HG03045 (cell line): ENCODE results near the gene NDUFS7.
A peak's percentile ranks its signal among the peaks of the same experiment; 100 is the strongest.

Source experiments
- ATAC-seq: cut with Tn5 transposase; IDR thresholded peaks from one replicate; pipeline ENCODE4 v1.9.1; 2021; ENCODE audit warnings: mild to moderate bottlenecking, moderate library complexity; ENCODE audit not compliant: unreplicated experiment

The NDUFS7 gene

DNA sequence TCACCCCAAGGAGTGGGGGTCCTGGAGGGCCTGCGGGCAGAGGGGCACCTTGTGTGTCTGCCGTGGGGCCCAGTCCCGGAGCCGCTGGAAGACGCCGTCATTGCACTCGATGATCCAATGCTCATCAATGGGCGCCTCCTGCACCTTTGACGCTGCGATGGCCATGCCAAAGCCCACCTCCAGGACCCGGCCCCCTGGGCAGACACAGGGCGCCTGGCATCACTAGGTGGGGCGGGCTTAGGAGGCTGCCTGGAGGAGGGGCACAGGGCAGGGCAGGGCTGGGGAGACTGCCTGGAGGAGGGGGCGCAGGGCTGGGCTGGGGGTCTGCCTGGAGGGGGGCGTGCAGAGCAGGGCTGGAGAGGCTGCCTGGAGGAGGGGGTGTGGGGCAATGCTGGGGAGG is 16.0 kb downstream of the NDUFS7 start:
- no peak for ATAC-seq

- no peak for ATAC-seq
Measured at GRCh38 chr19:1400281-1401137, 16.8 kb downstream of the NDUFS7 start.

DNA sequence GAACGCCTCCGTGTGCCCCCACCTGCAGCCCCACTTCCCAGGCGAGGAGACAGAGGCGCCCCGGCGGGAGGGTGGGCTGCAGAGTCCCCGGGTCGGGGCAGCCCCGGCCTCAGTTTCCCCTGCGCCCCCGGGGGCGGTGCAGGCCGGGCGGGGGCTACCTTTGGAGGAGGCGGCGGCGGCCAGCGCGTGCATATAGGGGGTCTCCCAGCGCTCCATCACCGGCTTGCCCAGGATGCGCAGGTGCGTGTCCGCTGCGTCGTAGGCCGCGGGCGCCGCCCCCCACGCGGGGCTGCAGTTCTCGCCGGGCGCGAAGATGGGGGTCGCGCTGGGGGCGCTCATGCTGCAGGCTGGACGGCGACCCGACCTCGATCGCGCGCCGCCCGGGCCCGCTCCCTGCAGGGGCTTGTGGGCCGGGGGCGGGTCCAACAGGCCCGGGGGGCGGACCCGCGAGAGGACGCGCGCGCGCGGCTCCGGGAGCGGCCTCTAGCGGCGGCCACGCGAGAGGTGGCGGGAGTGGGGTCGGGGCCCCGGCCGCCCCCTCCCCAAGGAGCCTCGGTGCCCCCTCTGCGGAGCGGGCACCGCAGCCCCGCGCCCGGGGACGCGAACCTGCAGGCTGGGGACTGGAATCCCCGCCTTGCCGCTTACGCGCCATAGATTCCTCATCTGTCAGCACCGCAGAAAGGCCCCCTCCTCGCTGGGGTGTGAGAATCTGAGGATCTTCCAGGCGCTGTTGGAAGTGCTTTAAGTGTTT is 17.6 kb downstream of the NDUFS7 start, which contains the start of gene GAMT:
Gene GAMT, minus strand, starts transcription at position 405 of the 751 bp plus-strand sequence. Its CDS starts 66 bp downstream, at position 339.
- ATAC-seq, result no peak

GRCh38 chr19:1401889-1402217 is 18.1 kb downstream of the NDUFS7 start:
- ATAC-seq, result no peak

DNA sequence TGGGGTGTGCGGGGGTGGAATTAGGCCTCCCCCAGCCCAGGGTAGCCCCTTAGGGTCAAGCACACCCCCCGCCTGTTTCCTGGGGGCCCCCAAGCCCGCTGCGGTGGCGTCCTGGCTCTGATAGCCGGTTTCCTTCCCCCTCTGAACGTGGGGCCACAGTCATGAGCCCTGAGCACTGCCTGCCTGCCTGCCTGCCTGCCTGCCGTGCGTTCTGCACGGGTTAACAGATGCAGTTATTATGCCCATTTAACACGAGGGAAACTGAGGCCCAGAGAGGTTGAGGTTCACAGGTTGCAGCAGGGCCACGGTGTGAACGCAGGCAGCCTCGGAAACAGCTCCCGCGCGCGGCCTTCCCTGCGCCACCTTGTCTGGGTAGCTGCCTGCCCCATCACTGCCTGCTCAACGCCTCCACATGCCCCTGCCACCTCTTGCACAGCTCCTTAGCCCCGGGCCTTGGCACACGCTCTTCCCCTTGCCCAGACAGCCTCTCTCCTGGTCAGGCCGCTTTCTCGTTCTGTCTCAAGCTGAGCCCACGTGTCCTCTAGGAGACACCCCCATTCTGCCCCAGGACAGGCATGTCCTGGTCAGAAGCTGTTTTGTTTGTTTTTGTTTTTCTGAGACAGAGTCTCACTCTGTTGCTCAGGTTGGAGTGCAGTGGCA is 18.8 kb downstream of the NDUFS7 start:
- no peak for ATAC-seq

DNA sequence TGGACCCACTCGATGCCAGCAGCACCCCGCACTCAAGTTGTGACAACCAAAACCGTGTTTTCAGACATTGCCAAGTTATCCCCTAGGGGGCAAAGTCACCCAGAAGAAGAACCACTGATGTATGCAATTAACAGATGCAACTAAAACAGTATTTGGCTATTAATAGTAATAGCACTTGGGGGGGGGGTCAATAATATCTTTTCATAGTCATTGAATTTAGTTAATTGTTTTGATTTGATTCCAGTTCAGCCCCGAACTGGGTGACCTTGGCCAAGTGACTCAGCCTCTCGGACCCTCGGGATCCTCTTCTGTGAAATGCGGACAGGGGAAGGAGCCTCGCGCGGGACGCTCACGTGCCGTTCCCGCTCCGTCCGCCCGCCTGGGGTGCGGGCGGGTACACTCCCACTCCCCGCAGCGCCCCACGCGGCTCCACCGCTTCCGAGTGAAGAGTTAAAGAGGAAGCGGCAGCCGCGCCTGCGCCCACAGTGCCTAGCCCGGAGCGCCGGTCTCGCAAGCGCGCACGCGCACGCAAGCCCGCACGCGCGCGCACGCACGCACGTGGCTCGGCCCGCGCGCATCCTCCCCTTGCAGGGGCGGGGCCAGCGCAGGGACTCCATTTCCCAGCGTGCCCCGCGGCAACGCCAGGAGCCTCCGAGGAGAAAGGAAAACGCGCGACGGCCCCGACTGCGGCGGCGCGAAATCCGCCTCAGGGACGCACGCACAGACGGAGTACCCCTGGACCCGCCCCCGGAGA is 23.2 kb downstream of the NDUFS7 start:
- ATAC-seq, result peak; percentile 73

DNA sequence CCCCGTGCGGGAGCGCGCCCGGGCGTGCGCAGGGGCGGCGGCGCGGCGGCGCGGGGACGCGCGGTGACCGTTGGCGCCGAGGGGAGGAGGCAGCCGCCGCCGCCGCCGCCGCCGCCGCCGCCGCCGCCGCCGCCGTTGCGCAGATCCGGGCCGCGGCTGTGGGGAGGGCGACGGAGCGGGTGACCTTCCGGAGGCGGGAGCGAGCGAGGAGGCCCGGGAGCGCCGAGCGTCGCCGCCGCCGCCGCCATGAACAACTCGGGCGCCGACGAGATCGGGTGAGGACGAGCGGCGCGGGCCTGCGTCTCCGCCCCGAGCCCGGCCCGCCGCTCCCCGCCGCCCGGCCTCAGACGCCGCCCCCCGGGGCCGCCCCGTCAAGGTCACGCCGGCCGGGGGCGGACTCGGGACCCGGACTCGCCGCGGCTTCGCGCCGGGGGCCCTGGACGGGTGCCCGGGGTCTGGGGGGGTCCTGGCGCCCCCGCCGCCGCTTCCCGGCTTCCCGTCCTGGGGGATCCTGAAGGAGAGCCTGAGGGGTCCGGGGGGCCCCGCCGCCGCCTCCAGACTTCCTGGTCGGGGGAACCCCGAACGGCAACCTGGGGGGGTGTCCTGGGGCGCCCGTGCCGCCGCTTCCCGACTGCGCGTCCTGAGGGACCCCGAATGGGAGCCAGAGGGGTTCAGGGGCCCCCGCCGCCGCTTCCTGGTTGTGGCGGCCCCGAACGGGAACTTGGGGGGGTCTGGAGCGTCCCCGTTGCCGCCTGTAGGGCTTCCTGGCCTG is 24.0 kb downstream of the NDUFS7 start, which contains the start of gene DAZAP1:
Gene DAZAP1, plus strand, starts transcription at position 59 of the 772 bp plus-strand sequence. Its CDS starts 188 bp downstream, at position 247.
- ATAC-seq, result peak; percentile 30

DNA sequence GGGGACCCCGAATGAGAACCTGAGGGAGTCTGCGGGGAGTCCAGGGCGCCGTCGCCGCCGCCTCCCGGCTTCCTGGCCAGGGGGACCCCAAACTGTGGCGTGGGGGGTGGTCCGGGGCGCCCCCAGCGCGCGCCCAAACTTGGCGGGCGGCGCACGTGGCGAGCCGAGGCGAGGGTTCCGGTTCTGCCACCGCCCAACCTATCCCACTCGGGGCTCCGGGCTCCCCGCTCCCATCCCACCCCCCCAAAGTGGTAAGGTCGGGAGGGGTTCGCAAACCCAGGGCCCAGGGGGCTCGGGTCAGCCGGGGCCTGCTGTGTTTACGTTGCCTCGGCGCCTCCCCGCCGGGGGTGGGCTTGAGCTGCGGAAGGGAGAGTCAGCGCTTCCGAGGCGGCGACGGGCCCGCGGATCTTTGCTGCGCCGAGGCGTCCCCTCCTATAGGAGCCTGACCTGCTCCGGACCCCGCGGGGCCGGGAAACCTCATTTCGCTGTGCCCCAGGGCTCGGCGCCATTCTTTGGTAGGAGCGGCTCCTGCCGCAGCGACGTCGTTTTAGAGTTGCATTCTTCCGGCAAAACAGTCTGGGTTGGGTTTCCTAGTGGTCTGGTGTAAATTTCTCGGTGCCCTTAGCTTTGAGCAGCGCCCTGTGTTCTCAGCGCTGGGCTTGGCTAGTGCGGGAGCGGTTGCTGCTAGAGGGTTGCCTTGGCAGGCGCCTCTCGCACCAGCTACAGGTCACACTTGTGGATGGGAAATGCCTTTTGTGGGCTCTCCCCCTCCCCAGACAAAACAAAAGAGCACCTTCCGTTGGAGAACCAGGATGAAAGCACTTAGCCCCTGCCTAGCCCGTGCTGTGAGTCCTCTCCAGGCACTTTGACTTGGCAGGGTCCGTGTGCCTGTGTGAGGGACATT is 24.8 kb downstream of the NDUFS7 start:
- peak; percentile 3 for ATAC-seq

DNA sequence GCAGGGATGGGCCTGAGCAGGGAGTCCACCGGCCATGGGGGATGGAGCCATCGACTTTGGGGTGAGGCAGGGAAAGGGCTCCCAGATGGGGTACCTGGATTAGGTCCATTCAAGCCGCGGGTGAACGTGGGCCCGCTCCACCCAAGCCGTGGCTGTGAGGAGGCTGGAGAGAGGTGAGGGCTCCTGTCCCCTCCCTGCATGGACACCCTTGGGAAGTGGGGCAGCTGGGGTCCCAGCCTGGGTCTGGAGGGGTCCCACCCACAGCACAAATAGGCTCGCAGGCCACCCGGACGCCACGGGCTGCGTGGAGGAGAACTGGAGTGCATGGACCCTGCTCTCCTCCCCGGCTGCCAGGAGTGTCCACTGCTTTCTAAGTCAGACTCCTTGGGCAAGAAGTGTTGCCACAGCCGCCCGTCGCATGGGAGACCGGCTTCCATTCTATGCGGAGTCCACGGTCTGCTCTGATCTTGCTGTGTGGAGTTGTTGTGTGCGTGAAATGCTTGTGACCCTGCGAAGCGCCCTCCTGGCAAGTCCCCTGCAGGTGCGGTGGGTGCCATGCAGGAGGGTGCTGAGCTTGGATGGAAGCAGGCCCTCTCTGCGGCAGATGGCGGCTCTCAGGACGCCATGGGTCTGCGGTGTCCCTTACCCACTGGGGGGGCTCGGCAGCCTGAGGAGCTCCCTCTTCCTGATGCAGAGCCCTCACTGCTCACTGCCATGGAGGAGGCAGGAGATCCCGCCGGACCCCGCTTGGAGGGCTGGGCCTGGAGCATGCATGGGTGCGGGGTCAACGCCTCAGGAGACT is 25.7 kb downstream of the NDUFS7 start:
- no peak for ATAC-seq

DNA sequence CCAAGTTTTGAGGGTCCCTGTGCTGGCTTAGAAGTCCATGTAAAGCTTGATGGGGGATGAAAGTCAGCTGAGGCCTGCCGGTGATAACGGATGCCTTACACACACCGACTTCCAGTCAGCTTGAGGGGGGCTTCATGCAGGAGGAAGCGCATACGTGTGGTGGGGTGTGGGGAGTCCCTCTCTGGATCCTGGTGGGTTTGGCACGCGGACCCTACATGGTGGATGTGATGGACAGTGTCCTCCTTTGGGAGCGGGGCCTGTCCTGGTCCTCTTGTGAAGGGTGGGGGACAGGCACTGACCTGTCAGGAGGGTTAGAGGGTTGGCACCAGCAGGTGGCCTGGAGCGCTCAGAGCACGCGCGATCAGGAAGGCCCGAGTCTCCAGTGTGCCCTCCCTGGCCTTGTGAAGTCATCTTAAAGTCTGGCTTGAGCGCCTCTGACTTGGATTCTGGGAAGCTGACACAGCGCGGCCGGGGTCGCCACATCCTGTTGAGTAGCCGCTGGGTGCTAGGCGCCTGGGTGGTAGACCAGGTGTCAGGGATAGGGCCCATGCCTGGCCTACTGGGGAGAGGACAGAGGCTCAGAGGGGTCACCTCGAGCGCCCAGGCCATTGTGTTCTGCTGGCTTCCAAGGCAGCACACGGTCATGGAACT is 26.6 kb downstream of the NDUFS7 start:
- ATAC-seq, result no peak

- no peak for ATAC-seq
Measured at GRCh38 chr19:1410789-1411188, 27.1 kb downstream of the NDUFS7 start.

DNA sequence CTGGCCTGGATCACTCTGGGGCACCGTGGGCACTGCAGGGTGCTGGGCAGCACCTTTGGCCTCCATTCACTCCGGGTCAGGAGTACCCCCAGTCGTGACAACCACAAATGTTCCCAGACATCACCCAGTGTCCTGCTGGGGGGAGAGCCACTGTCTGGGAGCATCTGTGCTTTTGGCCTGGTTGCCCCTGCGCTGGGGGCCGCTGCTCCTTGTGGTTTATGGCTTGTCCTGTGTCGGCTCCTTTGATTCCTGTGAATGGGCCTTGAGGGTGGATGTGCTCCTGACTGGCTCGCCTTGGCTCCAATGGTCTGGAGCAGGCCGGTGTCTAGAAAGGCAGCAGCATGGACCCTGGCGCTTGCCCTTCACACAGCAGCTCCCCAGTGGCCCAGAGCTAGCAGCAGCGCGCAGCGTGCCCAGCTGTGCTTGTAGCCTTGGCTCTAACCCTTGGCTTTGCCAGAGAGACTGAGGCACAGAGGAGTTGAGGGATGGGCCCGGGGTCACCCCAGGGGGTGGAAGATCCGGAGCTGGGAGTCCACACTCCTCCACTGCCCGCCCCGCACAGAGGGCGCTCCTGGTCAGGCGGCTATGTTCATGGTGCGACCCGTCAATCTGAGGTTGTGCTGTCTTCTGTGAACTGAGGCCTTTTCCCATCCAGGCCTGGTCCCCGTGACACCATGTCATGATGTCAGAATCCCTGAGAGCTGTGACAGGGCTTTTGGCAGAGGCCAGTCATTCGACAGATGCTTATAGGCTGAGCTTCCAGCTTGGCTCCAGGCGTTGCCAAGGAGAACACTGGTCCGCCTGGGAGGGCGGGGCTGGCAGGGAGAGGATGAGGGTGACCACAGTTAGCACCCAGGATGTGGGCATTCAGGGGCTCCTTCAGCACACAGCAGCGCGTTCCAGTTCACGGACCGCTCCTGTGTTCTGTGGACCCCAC is 27.8 kb downstream of the NDUFS7 start:
- ATAC-seq, result no peak

DNA sequence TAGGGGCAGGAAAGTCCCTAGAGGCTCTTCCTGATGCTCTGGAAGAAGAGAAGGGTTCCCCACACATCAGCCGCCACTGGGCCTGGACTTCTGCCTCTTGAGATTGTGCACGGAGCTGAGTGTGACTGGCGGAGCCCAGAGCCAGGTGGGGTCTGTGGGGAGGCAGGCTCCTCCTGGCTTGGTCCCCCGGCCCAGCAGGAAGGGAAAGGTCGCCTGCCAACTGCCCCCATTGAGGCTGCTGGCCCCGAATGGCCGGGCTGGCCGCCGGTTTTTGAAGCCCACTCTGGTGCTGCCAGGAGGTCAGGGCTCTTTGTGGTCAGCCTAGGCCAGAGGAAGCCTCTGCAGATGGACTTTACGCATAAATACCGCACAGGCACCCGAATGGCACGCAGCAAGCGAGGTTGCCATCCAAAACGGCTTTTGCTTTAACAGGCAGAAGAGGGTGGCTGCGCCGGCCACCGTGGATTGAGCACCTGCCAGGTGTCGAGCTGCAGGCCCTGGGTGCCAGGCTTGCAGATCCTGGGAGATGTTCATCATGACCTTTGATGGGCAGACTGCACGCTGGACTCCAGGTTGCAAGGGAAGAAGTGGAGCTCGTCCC is 28.7 kb downstream of the NDUFS7 start:
- ATAC-seq, result no peak

DNA sequence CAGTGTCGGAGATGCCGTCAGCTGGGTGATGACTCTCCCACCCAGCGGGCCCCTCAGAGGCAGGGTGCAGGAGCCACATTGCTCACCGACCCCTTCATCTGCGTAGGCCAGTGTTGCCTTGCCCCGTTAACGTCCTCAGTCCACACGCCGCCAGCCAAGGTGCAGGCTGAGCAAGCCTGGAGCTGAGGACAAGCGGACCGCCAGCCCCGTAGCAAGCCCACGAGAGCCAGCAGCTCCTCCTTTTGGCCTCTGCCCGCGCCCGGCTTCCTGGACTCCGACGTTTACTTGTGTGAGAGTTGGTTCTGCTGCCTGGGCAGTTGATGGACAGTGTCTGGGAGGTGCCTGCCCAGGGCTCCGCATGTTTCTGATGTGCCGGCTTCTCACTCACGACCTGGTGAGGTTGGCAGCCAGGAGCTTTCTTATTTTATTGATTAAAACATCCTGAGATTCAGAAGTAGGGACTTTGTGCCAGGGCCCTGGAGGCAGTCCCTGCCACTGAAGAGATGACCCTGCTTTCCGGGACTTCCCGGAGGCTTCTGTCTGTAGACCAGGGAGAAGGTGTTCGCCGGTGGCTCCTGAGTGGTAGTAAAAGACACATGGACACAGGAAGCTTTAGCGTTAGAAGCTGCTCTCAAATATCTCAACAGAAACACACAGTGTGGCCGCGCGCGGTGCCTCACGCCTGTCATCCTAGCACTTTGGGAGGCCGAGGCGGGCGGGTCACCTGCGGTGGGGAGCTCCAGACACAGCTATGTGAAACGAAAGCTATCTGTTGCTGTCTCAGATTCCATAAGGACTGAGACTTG is 29.5 kb downstream of the NDUFS7 start:
- ATAC-seq, result no peak
